ENCODE measurements around the gene GPR78. TPM values are rescaled to one million over a fixed set of nuclear protein-coding genes. Genes with fewer than 3 reads are reported as not detected.
A peak's percentile ranks its signal among the peaks of the same experiment; 100 is the strongest.

Gene GPR78
- polyA plus RNA-seq, 3 donors, result 0.55 to 0.82 (median 0.62) TPM

DNA sequence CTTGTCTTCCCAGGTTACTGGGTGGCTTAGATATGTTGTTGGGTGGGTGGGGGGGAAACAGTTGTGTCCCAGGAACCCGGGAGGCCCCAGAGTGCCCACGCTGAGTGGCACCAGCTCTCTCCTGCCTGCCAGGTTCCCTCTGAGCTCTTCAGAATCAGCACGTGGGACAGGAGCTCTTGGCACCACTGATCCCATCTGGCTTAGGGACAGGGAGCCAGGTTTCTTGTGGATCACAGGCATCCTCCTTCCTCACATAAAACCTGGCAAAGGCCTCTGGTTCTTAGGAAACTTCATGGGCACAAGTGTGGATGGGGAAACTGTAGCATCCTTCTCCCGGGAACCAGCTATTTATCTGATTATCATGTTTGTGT is 3.4 kb downstream of the GPR78 start:
- DNase-seq (ENCODE audit: low read depth in 3 of 3, low spot score in 2 of 3), result no peak

DNA sequence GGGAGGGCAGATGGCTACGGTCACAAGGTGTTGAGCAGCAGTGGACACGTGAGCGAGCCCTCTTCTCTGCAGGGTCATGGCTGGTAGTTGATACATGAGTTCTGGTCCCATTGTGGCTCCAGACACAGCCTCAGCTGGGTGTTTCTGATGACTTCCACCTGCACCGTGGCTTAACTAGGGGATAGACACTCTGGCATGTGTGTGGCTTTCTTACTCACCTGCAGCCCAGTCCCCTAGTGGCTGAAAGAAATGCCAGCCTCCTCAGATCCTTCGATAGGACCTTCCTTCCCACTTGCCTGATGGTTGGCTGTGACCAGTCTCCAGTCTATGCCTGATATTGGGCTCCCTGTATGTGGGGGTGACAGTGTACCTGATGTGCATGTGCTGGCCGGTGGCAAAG is 5.0 kb downstream of the GPR78 start:
- DNase-seq (ENCODE audit: low read depth in 3 of 3, low spot score in 2 of 3), result no peak

DNA sequence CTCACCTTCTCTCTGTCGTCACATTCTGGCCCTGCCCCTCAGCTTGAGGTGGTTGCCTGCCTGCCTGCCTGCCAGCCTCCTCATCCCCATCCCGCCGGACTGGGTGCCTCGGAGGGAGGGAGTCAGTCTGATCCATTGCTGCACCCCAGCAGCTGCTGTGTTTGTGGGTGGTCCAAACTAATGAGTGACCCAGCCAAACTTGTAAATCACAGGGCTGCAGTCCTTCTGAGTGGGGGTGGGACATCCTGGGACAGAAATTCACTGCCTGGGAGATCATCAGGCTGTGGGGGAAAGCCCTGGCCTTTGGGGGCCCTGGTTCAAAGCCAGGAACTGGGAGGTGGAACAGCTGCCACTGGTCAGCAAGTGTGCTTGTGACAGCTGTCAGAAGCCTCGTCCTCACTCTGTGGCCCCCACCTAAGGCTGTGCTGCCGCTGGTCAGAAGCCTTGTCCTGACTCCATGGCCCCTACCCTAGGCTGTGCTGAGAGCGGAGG is 5.6 kb downstream of the GPR78 start:
- DNase-seq (ENCODE audit: low read depth in 3 of 3, low spot score in 2 of 3), result no peak

DNA sequence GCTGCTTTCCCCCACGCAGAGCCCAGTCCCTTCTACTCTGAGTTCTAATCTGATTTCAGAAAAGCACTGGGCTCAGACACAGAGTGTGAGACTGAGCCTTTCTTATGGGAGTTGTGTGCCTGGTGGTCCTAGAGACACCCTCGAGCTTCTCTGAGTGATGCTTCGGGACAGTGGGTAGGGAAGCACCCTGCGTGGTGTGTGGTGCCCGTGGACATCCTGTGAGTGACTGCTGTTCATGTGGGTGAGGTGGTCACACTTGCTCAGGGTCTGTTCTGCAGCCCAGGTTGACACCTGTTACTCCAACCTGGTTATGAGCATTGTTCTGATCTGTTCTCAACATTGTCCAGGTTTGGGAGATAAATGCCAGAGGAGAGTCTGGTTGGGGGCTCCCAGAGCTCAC is 6.1 kb downstream of the GPR78 start:
- DNase-seq (ENCODE audit: low read depth in 3 of 3, low spot score in 2 of 3), result no peak

DNA sequence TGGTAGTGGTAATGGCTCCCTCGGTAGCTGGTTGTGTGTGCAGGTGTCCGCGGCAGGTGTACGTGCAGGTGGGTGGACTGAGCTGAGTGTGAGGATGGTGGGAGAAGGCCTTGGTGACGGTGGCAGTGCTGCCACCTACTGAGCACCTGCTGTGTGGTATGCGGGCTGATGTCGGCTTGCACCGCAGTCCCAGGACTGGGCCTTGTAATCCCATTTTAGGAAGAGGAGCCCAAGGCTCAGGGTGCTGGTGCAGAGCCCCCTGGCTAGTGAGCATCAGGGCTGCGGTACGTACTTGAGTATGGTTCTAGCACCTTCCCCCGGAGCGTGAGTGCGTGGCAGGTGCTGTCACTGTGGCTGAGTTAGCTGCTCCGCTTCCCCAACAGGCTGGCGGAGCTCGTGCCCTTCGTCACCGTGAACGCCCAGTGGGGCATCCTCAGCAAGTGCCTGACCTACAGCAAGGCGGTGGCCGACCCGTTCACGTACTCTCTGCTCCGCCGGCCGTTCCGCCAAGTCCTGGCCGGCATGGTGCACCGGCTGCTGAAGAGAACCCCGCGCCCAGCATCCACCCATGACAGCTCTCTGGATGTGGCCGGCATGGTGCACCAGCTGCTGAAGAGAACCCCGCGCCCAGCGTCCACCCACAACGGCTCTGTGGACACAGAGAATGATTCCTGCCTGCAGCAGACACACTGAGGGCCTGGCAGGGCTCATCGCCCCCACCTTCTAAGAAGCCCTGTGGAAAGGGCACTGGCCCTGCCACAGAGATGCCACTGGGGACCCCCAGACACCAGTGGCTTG is 6.7 kb downstream of the GPR78 start:
- DNase-seq (ENCODE audit: low read depth in 3 of 3, low spot score in 2 of 3), result no peak

DNA sequence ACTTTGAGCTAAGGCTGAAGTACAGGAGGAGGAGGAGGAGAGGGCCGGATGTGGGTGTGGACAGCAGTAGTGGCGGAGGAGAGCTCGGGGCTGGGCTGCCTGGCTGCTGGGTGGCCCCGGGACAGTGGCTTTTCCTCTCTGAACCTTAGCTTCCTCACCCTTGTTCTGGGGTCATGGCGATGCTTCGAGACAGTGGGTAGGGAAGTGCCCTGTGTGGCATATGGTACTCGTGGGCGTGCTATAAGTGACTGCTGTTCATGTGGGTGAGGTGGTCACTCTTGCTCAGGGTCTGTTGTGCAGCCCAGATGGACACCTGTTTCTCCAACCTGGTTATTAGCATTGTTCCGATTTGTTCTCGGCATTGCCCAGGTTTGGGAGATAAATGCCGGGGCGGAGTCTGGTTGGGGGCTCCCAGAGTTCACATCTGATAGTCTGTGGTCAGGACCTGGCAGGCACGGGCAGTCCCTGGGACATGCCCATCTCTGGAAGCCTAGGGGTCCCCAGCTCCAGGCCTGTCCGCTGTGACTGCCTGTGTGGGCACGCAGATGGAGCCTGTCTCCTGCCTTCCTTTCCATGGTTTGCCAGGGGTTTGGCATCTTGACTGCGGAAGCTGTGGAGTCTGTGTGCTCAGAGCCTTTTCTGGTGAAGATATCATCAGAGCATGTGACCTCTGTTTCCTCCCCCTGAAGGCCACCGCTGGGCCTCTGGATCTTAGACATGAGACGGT is 7.4 kb downstream of the GPR78 start:
- DNase-seq (ENCODE audit: low read depth in 3 of 3, low spot score in 2 of 3), result no peak

DNA sequence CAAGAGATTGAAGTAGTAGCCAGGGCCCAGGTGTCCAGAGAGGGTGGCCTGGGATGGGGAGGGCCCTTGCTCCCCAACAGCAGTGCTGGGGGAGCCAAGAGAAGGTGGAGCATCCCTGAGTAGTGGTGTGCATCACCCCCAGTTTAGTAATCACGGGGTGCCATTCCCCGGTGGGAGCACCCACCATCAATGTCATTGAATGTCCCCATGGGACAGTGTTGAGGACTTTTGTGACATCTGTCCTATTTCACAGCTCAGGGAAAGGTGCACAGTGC is 7.9 kb downstream of the GPR78 start:
- DNase-seq (ENCODE audit: low read depth in 3 of 3, low spot score in 2 of 3), result no peak

DNA sequence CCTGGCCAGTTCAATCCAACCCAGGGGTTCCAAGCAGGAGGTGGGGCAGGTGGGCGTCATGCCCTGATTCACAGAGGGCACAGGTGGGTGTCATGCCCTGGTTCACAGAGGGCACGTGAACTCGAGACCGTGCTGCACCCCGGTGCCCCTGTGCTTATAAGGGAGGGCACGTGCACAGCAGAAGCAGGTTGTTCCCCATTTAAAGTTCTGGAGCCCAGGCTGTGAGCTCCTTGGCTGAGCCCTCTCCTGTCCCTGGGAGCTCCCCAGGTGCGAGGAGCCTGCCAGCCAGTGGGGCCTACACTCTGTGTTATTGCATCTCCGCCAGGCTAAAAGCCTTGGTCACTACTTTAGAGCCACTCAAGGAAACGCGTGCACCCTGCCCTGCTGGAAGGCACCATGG is 9.1 kb downstream of the GPR78 start:
- no peak for DNase-seq (ENCODE audit: low read depth in 3 of 3, low spot score in 2 of 3)

DNA sequence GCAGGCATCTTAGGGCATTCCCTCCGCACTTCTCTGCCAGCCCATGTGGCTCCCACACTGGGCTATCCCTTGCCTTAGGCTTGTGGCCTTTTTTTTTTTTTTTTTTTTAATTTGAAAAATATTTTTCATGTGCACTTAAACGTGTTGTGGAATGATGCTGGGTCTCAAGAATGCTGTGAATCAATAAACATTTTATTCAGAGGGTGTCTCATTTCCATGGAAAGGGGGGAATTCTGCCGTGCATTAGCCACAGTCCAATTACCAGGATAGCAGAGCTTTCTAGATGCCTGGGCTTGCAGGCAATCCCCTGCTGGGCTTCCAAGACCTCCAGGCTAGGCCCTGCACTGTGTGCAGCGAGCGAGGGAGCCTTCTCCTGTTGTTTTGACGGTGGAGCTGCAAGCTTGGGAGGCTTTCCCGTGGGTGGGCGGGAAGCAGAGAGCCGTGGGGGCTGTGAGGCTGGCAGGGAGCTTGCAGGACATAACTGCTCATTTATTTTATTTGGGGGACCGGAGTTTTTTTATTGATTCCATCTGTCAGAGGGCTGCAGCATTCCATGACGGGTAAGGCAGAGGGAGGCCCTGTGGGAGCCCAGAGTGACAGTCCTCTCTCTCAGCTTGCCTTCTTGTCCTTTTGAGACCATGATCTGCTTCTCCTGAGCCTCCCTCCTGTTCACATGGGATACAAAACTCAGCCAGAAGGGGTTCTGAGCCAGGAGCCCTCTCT is 9.8 kb downstream of the GPR78 start:
- DNase-seq (ENCODE audit: low read depth in 3 of 3, low spot score in 2 of 3), result no peak

DNA sequence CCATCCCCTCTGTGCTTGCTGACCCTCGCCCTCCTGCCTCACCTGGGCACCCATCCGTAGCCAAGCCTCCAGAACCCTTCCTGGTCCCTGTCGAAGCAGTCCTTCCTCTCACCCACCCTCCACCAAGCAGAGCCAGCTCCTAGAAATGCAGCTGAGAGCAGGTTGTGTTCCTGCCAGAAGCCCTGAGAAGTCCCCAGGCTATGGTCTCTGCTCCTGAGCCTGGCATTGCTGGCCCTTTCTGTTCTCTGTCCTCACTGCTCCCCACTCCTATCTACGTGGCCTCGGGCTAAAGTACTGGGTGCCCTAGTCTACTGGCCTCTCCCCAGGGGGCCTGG is 10.3 kb downstream of the GPR78 start:
- no peak for DNase-seq (ENCODE audit: low read depth in 3 of 3, low spot score in 2 of 3)

DNA sequence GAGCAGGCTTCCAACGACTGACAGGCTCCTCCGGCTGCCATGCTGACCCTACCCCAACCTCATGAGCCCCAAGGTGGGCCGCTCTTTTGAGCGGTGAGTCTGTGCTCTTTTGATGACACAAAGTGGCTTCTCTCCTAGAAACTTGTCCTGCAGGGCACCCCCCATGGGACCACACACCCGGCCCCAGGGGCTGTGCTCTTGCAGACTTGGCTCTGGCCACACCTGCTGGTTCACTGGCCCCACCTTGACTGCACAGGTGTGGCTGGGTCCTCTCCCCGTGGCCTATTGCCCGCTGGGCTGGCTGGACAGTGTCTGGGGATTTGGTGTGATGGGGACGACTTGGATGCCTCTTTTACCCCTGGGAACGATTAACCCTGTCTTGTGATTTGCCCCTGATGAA is 10.9 kb downstream of the GPR78 start:
- DNase-seq (ENCODE audit: low read depth in 3 of 3, low spot score in 2 of 3), result no peak

DNA sequence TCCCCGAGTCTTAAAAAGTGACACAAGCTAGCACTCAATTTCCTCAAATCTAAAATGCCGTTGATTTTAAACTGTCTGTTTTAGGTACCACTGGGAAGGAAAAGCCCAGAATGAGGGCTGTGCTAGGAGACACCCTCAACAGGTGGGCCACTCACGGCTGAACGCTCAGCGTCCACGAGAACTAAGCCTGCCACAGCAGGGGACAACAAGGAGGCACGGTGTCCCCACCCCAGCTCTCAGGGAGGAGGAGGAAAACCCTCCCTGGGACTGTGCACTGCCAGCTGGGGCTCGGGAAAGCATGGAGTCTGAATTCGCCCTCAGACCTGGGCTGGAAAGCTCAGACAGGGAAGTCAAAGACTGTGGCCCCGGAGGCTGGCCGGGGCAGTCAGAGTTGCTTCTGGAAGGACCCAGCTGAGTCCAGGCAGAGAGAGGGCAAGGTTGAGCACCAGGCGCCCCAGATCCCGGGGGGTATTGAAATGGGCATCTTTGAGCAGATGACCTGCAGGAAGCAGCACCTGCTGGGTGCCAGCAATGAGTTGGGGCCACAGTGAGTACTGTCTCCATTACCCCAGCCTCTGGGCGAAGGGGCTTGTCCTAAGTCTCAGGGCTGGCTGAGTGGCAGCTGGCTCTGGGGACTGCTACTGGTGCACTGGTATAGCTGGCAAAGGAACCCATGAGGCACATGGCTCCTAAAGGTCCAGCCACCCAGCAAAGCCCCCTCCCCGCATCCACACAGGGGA is 11.6 kb downstream of the GPR78 start:
- DNase-seq (ENCODE audit: low read depth in 3 of 3, low spot score in 2 of 3), result no peak

DNA sequence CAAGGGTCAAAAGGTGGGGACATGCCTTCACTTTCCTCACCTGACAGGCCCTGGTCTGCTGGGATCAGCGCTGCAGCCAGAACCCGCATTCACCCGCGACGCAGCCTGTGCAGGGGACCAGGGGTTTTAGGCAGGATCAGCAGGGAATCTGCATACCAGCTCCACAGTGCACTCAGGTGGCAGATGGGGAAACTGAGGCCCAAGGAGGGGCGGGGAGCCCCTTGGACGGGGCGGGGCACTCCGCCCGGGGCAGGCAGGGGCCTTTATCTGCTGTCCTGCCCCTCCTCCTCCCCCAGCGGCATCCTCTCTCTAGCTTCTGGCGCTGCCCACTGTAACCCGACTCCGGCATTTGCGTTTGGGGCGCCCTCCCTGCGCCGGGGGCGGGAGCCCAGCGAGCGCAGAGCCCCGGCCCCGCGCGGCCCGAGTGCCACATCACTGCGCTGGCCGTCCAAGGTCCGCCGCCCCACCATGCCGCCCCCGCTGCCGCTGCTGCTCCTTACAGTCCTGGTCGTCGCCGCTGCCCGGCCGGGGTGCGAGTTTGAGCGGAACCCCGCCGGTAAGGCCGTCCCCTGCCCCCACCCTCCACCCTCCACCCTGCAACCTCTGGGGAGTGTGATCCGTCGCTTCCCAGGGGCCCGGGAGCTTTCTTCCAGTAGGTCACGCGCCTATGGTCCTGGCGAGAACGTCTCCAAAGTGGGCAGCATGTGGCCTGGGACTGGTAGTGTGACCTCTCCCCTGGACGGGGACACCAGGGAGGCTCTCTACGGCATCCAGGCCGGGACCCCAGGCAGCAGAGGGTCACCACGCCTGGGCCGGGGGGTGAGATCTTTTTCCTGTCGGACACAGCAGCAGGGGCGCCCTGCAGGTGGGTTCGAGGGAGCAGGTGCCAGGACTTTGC is 12.4 kb downstream of the GPR78 start, which contains the start of gene CPZ:
Gene CPZ (plus strand): TSS at position 400 of the 898 bp plus-strand sequence. CDS start 69 bp downstream, at position 469.
- no peak for DNase-seq (ENCODE audit: low read depth in 3 of 3, low spot score in 2 of 3)

DNA sequence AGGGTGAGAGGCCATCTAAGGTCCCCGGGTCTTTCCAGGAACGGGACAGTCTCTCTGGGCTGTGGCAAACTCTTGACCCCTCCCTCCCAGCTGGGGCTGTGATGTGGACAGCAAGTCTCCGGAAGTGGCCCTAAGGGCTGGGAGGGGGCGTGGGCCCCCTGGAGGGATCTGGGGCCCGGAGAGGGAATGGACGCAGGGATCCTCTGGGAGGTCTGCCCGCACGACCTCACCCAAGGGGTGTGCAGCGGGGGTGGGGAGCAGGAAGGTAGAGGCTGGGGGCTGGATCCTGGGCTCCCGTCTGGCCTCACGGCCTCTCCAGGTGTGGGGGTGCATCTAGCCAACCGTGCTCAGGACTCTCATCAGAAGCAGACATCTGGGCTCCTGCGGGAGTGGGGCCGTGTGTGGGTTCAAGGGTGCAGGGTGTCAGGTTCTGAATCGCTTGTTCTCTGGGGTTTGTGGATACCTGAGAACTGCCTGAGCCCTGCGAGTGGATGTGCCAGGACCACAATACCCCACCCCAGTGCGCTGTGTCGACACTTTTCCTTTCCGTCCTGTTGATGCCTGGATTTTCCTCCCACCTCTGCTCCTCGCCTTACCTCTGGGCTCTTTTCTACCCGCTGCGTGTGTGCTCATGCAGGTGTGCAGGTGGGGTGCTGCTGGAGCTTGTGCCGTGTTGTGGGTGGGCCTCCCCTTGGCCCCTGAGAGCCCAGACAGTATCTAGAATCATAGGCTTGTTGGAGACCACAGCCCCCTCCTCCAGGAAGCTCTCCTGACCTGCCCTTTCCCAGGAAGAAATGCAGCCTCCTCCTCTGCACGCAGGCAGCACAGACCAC is 13.3 kb downstream of the GPR78 start:
- DNase-seq (ENCODE audit: low read depth in 3 of 3, low spot score in 2 of 3), result no peak

DNA sequence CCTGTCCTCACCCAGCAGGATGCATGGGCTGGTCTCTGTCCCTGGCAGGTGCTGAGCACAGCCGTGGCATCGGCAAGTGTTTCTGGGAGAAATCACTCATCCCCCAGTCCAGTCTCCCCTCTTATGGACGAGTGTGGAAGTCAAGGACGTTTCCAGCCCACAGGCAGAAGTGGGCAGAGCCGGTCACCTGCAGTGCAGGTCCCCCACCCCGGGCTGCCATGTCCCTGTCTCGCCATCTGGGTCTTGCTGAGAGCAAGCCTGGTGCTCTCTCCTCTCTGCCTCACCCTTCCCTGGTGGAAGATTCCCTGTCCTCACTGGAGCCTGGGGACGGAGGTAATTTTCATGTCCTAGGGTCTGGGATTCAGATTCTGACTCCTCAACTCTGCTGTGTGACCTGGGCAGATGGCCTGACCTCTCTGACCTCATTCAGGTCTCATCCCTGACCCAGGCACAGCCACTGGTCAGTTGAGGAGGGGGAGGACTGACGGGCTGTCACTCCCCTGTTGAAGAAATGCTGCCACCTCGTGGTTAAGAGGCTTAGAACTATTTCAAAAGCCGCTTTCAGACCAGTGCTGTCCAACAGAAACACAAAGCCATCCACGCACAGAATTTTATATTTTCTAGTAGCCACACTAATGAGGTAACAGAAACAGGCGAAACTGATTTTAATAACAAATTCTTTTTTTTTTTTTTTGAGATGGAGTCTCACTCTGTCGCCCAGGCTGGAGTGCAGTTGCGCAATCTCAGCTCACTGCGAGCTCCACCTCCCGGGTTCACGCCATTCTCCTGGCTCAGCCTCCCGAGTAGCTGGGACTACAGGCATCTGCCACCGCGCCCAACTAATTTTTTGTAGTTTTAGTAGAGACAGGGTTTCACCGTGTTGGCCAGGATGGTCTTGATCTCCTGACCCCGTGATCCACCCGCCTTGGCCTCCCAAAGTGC is 14.2 kb downstream of the GPR78 start:
- DNase-seq (ENCODE audit: low read depth in 3 of 3, low spot score in 2 of 3), result peak; percentile 53 to 70 (median 69)

DNA sequence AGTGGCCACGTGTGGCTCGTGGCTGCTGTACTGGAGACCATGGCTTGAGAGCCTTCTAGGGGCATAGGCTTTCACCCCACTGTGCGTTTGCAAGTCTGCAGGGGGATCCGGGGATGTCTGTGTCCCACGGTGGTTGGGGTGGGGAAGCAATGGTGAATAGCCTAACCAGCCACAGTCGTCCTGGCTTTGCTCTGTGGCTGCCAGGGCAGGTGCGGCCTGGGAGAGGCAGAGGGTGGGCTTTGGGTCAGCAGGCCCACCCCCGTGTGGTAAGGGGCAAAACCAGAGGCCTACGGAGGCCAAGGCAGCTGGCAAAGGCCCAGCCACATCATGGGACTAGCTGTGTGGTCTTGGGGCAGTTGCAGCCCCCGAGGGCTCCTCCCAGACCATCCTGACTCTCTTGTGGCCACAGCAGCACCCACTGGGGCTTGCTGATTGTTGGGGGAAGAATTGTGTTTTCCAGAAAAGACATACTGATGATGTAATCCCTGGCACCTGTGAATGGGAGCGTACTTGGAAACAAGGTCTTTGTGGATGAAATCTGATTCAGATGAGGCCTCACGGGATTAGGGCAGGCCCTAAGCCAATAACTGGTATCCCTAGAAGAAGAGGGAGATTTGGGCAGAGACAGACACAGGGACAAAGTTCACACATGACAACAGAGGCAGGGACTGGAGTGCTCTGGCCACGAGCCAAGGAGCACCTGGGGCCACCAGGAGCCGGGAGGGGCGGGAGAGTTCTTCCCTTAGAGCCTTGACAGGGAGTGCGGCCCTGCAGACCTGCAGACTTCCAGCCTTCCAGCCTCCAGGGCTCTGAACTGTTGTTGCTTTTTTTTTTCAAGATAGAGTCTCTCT is 15.3 kb downstream of the GPR78 start:
- DNase-seq (ENCODE audit: low read depth in 3 of 3, low spot score in 2 of 3), result no peak

DNA sequence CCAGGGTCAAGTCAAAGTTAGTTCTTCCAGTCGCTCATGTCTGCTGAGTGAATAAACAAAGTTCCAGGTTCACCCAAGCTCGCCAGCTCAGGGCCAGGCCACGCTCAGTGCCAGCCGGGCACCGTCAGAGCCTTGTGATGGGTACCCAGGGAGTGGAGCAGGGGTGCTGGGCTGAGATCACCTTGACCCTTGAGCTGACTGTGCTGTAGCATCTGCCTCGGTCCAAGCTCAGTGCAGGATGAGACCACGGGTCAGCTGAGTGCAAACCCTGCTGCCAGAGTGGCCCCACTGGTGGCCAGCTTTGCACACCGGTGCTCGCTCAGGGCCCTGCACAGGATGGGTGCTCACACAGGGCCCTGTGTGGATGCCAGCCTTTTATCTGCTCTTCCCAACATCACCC is 16.7 kb downstream of the GPR78 start:
- DNase-seq (ENCODE audit: low read depth in 3 of 3, low spot score in 2 of 3), result no peak

All from right renal cortex interstitium (tissue), 3 donors.